ENCODE data around the gene KCNQ1OT1.

Gene KCNQ1OT1

DNA sequence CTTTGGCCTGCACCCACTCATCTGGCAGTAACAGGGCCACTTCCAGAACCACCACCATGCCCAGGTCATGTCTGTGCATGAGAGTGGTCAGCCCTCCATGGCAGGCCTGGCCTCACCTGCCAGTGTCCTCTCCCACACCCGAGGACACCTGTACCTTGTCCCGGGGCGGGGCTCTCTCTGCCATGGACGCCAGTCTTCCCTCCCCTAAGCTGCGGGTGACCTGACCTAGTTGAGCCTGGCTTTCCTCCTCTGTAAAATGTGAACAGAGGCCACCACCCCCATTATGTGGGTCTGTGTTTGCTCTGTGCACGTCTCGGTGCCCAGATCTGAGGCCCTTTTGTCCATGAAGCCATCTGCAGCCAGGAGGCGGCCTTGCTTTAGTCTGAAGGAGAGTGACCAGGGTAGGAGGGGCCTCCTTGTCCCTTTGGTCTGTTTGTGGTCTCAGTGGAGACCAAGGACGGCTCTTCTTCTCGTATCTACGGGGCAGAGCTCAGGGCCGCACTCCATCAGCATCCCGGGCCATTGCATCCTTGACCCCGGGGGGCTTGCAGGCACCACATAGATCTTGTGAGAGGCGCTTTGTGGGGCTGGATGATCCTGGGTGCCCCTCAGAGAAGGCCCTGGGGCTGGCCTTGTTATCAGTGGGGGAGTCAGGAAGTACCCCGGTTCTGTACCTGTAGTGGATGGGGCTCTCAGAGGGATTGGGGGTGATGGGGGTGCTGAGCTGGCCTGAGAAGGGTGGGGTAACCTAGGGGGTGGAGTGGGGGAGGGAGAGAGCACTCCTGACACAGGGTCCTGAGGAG lies 133.4 kb downstream of the KCNQ1OT1 start:
- DNase-seq: no peak

DNA sequence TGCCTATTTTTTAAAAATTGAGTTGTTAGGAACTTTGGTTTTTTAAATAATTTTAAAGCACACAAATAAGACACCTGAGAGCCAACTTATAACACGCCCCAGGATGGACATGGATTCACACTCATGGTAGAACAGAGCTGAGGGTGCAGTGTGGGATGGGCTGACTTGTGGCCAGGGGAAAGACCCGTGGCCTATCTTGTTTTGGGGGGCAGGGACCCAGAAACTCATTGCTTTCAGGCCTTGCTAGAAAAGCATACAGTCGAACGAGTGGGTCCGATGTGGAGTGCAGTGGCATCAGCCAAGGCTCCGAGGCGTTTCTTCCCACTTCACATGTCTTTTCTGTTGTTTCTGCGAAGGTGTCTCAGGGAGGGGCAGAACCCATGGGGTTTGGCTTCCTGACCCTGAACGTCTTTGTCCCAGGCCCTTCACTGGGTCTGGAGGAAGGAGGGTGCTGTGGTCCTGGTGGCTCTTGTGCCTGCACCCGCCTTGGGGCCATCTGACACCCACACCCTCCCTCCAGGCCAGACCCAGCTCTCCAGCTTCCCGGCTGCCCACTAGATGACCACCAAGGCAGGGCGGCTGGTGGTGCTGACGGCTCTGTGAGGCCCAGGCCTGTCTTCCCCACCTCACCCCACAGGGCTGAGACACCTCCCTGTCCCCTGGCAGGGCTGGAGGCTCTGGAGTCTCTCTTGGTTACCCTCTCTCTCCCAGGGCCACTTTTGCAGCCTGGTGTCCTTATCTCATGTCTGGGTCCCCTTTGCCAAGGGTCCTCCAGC lies 134.2 kb downstream of the KCNQ1OT1 start:
- DNase-seq: no peak

DNA sequence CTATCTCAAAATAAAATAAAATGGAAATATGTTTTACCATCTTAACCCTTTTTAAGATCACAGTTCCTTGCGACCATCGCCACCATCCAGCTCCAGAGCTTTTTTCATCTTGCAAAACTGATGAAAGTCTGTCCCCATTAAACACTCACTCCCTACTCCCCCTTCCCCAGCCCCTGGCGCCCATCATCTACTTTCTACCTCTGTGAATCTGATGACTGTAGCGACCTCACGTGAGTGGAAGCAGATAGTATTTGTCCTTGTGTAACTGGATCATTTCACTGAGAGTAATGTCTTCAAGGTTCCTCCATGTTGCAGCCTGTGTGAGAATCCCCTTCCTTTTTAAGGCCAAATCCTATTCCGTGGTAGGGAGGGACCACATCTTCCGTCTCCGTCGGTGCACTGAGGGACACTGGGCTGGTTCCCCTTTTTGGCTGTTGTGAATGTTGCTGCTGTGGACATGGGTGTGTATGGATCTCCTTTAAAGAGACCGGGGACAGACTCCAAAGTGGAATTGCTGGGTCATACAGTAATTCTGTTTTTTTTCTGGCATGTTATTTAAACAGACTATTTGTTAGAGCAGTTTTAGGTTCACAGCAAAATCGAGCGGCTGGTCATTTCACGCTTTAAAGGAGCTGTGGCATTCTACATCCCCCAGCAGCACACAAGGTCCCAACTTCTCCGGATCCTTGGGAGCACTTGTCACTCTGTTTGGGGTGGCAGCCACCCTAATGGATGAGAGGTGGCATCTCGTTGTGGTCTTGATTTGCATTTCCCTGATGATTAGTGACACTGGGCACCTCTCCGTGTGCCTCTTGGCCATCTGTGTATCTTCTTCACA lies 135.0 kb downstream of the KCNQ1OT1 start:
- DNase-seq: no peak

DNA sequence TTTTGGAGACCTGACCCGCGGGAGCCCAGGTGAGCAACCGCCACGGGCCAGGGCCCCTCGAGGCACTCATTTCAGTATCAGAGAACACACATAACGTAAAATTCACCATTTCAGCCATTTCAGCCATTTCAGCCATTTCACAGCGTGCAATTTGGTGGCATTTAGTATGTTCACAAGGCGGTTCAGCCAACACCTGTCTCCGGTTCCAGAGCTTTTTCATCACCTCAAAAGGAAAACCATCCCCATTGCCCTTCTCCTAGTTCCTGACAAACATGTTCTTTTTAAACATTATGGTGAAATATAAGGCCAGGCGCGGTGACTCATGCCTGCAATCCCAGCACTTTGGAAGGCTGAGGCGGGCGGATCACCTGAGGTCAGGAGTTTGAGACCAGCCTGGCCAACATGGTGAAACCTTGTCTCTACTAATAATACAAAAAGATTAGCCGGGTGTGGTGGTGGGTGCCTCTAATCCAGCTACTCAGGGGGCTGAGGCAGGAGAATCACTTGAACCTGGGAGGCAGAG lies 135.7 kb downstream of the KCNQ1OT1 start:
- DNase-seq: no peak

DNA sequence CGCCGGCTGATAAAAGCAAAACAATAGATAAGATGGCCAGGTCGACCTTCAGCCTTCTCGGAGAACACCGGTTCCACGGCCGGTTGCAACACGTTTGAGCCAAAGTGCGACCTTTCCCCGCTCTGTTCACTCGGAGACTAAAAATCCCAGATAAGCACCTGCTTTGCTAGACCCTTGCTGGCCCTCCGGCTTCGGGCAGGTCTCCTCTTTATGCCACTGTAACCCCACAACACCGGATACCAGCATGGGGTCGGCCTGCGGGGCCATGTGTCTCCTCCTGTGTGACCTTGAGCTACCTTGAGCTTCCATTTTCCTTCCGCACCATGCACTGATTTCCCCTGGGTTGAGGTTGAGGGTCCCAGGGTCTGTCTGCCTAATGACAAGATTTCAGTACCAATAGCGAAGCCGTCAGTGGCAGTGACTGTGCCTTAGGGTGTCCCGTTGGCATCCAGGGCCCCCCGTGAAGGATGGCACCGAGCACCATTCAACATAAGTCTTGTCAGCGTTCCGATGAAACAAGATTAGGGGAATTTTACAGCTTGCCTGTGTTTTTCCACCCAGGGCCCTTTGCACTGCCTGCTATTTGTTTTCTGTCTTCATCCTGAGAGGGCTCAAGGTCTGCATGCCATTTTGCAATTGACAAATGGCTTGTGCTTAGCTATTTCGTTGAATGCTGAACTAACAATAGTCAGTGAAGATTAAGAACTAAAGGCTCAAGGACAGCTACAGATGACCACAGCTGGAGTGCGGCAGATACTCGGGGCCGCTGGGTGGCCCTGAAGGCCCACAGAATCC lies 136.4 kb downstream of the KCNQ1OT1 start:
- DNase-seq: no peak

DNA sequence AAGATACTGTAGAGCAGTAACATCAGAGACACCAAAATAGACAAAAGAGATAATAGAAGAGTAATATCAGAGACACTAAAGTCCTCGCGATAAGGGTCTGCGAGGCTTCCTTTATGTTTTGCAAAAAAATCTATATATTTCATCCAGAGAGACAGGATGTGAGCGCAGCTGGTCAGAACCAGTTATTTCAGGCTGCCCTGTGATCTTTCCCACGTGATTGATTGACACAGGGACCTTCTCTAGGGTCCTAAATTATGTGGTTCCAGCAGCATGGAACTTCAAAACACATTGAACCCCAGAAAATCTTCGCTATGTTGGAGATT lies 136.9 kb downstream of the KCNQ1OT1 start:
- no peak for DNase-seq

DNA sequence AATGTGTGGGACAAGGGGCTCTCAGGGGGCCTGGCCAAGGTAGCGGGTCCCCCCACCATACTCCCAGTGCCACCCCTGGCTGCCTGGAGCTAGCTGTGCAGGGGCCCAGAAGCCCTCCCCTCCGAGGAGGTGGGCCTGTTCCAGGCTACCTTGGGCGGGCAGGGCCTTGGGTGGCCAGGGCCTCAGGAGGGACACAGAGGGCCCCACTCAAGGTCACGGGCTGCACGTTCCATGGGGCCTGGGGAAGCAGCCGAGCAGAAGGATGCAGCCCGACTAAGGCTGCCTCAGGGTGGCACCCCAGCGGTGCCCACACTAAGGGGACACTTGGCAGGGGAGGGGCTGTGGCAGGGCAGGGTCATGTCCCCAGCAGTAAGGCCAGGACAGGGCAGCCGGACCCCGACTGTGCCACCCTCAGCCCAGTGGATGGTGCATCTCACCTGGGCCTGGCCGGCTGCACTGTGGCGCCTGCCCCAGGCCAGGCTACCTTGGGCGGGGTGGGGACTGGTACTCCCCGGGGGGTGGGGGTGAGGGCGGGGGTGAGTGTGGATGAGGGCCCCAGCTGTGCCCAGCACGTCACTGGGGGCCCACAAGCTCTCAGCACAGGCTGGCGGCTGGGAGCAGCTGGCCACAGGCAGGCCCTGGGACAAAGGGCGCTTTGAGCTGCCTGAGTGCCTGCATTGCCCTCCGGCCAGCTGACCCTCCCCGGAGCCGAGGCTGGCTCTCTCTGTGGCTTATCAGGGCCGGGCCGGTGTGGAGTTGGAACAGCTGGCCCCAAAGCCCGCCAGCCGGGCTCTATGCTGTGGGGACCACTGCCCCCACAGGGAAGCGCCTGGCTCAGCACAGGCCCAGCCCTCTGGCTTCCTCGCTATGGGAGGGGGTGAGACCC lies 137.9 kb downstream of the KCNQ1OT1 start:
- DNase-seq: no peak

DNA sequence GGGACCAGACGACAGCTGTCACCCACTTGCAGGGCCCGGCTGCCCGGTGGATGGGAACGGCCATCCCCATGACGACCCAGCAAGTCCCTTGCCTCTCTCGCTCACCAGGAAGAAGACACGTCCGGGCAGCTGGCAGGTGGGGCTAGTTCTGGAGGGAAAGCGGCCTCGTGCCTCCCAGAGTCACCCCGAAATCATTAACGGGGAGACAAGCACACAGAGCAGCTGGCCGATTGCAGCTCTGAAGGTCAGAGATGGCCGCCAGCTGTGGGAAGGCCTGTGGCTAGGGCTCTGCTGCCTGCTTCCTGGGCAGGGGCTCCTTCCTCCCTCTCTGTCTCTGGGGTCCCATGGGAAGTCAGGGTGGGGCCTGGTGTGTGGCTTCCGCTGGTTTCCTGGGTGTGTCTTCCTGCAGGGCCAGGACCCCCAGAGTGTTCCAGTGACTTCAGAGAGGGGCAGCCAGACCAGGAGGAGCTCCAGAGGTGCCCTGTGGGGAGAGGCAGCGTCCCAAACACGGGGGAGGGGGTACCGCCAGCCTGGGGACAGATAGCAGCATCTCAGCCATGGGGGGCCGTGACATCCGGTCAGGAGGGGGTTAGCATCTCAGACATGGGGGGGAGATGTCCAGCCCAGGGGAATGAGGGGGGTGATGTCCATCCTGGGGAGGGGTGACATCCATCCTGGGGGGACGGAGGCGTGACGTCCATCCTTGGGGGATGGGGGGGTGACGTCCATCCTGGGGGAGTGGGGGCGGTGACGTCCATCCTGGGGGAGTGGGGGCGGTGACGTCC lies 140.1 kb downstream of the KCNQ1OT1 start:
- DNase-seq: no peak

DNA sequence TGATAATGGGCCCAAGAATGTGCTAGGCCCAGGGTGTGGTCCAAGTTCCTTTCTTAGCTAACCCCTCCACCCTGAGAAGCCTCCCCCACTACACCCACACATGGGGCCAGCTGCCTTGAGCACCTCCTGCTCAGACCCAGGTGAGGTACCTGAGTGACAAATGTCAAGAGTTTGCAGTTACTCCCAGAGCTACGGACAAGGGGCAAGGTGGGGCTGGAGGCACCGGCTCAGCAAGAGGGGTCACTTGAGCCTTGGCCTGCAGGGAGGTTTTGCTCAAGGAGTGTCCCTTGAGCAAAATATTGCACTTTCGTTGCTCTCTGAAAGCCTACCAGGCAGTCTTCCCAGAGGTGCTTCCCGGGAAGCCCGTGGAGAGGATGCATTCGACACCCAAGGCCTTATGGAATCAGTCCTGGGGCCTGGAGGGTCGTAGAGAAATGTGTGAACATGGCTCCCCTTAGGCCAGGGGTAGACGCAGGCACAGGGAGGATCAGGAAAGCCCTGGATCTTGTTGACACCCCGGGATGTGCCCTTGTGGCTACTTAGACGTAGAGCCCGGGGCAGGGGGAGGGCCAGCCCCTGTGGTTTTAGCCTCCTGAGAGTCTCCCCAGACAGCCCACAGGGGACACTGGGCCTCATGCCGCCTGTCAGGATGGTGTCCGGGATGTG lies 140.8 kb downstream of the KCNQ1OT1 start:
- DNase-seq: no peak

DNA sequence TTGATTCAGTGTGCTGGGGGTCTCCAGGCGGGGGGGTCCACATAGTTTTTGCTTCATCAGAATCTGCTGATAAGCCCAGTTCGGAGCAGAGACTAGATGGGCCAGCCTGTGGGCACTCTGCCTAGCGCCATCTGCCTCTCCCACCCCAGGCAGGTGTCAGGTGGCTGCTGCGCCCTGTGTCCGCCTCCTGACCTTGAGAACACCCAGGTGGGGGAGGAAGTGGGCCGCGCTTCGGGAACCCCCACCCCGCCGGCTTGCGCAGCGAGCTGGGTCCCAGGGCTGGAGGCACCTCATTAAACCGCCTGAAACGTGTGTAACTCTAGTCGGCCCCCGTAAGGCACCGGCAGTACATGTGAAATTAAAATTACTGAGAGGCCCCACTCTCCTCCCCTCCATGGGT lies 141.4 kb downstream of the KCNQ1OT1 start:
- DNase-seq: no peak

Measured in NCI-H1694 (cell line).